MG63 (cell line): ENCODE data around the gene STIM1. TPM values are rescaled to one million over a fixed set of nuclear protein-coding genes. Genes with fewer than 3 reads are reported as not detected.
"Not testable (repeated sequence)": the region's sequence is repeated elsewhere in the genome, so short reads cannot be mapped to it uniquely, and the experiment has no call there.

Source experiments
- DNase-seq: peaks from one replicate; pipeline ENCODE4 v3.0.0-alpha.2; 2020
- H3K27me3 ChIP-seq: fragments of 250-450 bp; sonication (Bioruptor Pico); 2 replicates; pipeline ENCODE4 v1.5.1; 2020; ENCODE audit warnings: mild to moderate bottlenecking, moderate library complexity
- H3K36me3 ChIP-seq: fragments of 250-450 bp; sonication (Bioruptor Pico); 2 replicates; pipeline ENCODE4 v1.5.1; 2020; ENCODE audit warnings: mild to moderate bottlenecking, moderate library complexity
- H3K4me3 ChIP-seq: fragments of 250-450 bp; sonication (Bioruptor Pico); 2 replicates; pipeline ENCODE4 v1.5.1; 2020; ENCODE audit warnings: mild to moderate bottlenecking, moderate library complexity
- H3K9me3 ChIP-seq: fragments of 250-450 bp; sonication (Bioruptor Pico); 2 replicates; pipeline ENCODE4 v1.5.1; 2020; ENCODE audit warnings: mild to moderate bottlenecking, moderate library complexity
- total RNA-seq: library from RNA; depleted of rRNA; stranded (reverse); fragments of >200 nt; shearing (Covaris generic); gene quantifications from 2 replicates; pipeline ENCODE4 v1.2.3, GENCODE V29; 2014; ENCODE audit warnings: low replicate concordance; rRNA removed

Gene STIM1
- total RNA-seq: 13.4 and 16.5 TPM in 2 replicates

- DNase-seq: peak; percentile 85
- no peaks in the 10 kb centered on the region for H3K36me3 ChIP-seq
- H3K4me3 ChIP-seq: peak within 1 kb of the TSS; percentile 88
- no peaks in the 10 kb centered on the region for H3K27me3 ChIP-seq
- H3K9me3 ChIP-seq: no peaks in the 10 kb centered on the region
These were observed at the start of gene STIM1 for GRCh38 chr11:3854977-3855807. Gene STIM1, plus strand, starts transcription at chr11:3855664. Its CDS starts 607 bp downstream, at chr11:3856271.

GRCh38 chr11:3807909-3808860 is 47.3 kb upstream of the STIM1 start, which contains the start of gene PGAP2:
Gene PGAP2, plus strand, starts transcription at chr11:3808560. Its CDS starts 2,700 bp downstream, at chr11:3811260.
- no peaks in the 10 kb centered on the region for H3K27me3 ChIP-seq
- no peaks in the 10 kb centered on the region for H3K9me3 ChIP-seq
- no peaks in the 10 kb centered on the region for H3K36me3 ChIP-seq
- peak; percentile 23 for DNase-seq
- peak within 1 kb of the TSS; percentile 41 for H3K4me3 ChIP-seq

DNA sequence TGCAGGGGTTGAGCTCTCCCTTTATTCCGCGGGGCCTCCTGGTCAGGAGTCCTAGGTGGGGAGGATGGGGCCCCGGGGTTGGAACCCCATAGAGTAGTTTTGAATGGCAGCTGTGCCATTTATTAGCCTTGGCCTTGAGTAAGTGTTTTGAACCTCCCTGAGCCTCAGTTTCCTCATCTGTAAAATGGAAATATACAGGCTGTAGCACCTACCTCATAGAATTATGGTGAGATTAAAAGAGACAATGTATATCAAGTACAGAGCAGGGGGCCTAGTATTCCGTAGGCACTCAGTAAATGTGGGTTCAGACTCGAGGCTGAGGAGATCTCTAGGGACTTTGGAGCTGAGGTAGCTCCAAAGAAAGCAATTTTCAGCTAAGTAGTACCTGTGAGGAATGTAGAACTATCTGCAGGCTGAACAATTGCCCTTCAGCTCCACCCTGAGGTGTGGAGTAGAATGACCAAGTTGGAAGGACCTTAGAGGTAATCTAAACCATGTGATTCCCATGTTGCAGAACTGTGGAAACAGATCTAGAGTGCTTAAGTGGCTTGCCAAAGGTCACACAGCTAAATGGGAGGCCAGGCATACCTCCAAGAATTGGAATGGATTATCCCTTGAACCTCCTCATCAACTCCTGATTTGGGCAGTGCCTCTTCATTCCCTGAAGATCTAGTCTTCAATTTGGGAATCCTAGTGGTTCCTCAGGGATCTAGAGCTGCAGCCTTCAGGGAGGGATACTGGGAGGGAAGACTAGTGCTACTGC is 46.4 kb upstream of the STIM1 start:
- H3K4me3 ChIP-seq: peak overlapping the region; percentile 41
- DNase-seq: no peak
- no peaks in the 10 kb centered on the region for H3K27me3 ChIP-seq
- H3K9me3 ChIP-seq: no peaks in the 10 kb centered on the region
- H3K36me3 ChIP-seq: no peaks in the 10 kb centered on the region

GRCh38 chr11:3809624-3809928 is 45.9 kb upstream of the STIM1 start:
- no peak for DNase-seq
- no peaks in the 10 kb centered on the region for H3K36me3 ChIP-seq
- H3K9me3 ChIP-seq: no peaks in the 10 kb centered on the region
- no peak overlapping the region for H3K4me3 ChIP-seq
- no peaks in the 10 kb centered on the region for H3K27me3 ChIP-seq

DNA sequence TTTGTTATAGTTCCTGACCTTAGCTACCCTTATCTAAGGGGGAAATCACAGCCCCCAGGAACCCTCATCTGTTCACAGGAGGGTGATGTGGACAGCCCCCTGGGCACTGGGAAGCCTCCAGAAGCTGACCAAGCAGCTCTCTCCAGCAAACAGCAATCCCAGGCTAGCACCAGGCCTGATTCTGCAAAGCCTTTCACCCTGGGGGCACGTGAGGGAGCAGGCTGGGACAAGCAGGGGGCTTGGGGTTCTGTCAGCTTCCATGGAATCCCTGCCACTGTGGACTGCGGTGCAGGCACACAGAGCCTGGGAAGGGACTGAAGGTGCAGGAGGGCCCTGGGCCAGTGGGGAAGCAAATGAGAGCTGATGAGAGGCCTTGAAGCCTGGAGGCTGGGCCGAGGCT is 45.0 kb upstream of the STIM1 start:
- H3K27me3 ChIP-seq: no peaks in the 10 kb centered on the region
- no peaks in the 10 kb centered on the region for H3K9me3 ChIP-seq
- H3K36me3 ChIP-seq: no peaks in the 10 kb centered on the region
- DNase-seq: no peak
- H3K4me3 ChIP-seq: no peak overlapping the region

DNA sequence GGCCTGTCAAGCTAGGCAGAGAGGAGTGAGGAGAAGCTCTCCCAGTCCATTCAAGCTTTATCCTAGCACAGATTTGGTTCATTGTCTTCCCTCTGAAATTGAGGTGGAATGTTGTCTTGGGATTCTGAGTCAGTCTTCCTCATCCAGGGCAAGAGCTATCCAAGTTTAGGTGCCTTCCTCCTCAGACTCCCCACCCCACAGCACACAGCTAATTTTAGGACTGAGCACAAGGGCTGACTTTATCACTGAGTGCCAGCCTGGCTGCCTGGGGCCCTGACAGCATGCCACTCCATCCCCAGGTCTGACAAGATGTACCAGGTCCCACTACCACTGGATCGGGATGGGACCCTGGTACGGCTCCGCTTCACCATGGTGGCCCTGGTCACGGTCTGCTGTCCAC is 44.5 kb upstream of the STIM1 start:
- Histone ChIP-seq H3K36me3 (no peaks in the 10 kb centered on the region), H3K27me3 (no peaks in the 10 kb centered on the region), H3K4me3 (no peak overlapping the region), H3K9me3 (no peaks in the 10 kb centered on the region)
- no peak for DNase-seq

- not testable (repeated sequence) for H3K4me3 ChIP-seq, DNase-seq, H3K36me3 ChIP-seq, H3K9me3 ChIP-seq, H3K27me3 ChIP-seq
These were observed 40.6 kb upstream of the STIM1 start for GRCh38 chr11:3814832-3815231.

GRCh38 chr11:3815845-3816244 is 39.6 kb upstream of the STIM1 start:
- Histone ChIP-seq H3K9me3 (no peaks in the 10 kb centered on the region), H3K27me3 (no peaks in the 10 kb centered on the region), H3K36me3 (no peaks in the 10 kb centered on the region), H3K4me3 (no peak overlapping the region)
- no peak for DNase-seq

DNA sequence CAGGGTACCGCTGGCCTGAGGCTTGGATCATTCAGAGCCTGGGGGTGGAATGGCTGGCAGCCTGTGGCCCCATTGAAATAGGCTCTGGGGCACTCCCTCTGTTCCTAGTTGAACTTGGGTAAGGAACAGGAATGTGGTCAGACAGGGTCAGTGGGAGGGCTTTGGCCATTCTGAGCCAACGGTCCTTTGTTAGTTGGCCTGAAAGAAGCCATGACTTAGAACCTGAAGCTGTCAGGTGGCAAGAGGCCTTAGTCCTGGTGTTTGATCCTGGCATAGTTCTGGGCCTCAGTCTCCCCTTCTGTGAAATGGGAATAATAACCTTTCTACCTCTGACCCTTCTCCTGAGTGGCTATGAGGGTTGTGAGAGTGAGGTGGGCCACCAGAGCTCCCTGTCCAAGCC is 38.8 kb upstream of the STIM1 start:
- Histone ChIP-seq H3K4me3 (no peak overlapping the region), H3K9me3 (no peaks in the 10 kb centered on the region), H3K36me3 (no peaks in the 10 kb centered on the region), H3K27me3 (no peaks in the 10 kb centered on the region)
- DNase-seq: no peak

DNA sequence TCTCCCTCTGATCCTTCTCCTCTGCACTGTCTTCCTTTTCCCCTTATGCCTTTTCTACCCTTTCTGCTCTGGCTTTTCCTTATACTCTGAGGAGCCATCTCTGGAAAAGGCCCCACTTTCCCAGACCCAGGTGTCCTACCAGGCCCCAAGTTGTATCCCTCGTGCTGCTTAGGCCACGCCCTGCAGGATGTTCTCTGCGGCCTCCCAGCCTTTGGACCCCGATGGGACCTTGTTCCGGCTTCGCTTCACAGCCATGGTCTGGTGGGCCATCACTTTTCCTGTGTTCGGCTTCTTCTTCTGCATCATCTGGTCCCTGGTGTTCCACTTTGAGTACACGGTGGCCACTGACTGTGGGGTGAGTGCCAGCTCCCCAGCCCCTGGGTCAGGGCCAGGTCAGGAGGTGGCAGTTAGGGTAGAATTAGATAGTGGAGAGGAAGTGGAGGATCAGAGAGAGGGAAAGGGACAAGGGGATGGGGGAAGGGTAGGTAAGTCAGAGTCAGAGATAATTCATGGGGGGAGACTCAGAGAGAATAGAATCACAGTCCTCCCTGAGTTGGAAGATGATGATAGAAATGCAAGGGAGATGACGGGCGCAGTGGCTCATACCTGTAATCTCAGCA is 38.2 kb upstream of the STIM1 start:
- no peak for DNase-seq
- Histone ChIP-seq H3K4me3 (no peak overlapping the region), H3K36me3 (no peaks in the 10 kb centered on the region), H3K9me3 (no peaks in the 10 kb centered on the region), H3K27me3 (no peaks in the 10 kb centered on the region)

DNA sequence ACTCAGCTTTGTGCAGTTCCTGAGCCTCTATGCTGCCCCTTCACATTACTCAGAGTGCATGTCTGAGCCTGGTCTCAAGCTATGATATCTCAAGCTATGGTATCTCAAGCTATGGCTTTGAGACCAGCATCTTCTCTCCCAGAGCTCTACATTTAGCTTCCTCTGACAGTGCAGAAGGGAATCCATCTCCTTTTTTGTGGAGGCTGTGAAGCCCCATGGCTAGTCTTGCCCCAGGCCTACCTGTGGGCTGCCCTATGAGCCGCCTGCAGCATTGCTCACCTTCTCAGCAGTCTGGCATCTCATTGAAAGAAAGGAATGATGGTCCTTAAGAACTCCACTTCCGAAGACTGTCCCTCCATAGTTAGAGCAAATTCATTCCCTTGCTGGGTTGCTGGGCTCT is 34.5 kb upstream of the STIM1 start:
- Histone ChIP-seq H3K27me3 (no peaks in the 10 kb centered on the region), H3K36me3 (no peaks in the 10 kb centered on the region; the same call in 1 of the 2 replicates), H3K4me3 (no peak overlapping the region), H3K9me3 (no peaks in the 10 kb centered on the region)
- DNase-seq: no peak

DNA sequence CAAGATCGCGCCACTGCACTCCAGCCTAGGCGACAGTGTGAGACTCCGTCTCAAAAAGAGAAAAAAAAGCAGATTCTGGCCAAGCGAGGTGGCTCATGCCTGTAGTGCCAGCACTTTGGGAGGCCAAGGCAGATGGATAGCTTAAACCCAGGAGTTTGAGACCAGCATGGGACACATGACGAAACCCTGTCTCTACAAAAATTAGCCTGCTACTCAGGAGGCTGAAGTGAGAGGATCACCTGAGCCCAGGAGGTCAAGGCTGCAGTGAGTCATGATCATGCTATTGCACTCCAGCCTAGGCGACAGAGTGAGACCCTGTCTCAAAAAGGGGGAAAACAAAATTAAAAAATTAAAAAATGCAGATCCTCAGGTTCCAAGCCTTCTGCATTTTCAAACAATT is 33.2 kb upstream of the STIM1 start:
- no peak for DNase-seq
- no peaks in the 10 kb centered on the region for H3K27me3 ChIP-seq
- H3K36me3 ChIP-seq: no peaks in the 10 kb centered on the region; the same call in 1 of the 2 replicates
- H3K4me3 ChIP-seq: no peak overlapping the region
- no peaks in the 10 kb centered on the region for H3K9me3 ChIP-seq

GRCh38 chr11:3823303-3823702 is 32.2 kb upstream of the STIM1 start:
- Histone ChIP-seq H3K9me3 (no peaks in the 10 kb centered on the region), H3K27me3 (no peaks in the 10 kb centered on the region), H3K4me3 (no peak overlapping the region), H3K36me3 (no peaks in the 10 kb centered on the region; the same call in 1 of the 2 replicates)
- peak; percentile 66 for DNase-seq

DNA sequence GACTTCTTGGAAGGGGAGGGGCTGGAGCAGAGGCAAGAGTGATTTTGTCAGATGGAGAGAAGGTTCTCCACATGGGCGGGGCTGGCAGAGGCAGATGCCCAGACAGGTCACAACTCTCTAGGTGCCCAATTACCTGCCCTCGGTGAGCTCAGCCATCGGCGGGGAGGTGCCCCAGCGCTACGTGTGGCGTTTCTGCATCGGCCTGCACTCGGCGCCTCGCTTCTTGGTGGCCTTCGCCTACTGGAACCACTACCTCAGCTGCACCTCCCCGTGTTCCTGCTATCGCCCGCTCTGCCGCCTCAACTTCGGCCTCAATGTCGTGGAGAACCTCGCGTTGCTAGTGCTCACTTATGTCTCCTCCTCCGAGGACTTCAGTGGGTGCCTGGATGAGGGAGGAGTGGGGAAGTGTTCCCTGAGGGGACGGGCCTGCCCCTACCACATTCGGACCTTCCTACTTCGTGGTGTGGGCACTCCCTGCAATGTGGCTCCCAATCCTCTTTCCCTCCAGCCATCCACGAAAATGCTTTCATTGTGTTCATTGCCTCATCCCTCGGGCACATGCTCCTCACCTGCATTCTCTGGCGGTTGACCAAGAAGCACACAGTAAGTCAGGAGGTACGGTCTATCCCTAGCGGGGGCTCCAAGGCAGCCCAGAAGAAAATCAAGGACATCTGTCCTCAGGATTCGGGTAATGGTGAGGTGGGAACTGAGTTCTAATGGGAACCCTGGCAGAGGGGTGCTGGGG is 31.5 kb upstream of the STIM1 start:
- Histone ChIP-seq H3K9me3 (no peaks in the 10 kb centered on the region), H3K4me3 (no peak overlapping the region), H3K27me3 (no peaks in the 10 kb centered on the region), H3K36me3 (no peaks in the 10 kb centered on the region; the same call in 1 of the 2 replicates)
- DNase-seq: no peak

GRCh38 chr11:3824714-3825472 is 30.6 kb upstream of the STIM1 start:
- Histone ChIP-seq H3K9me3 (no peaks in the 10 kb centered on the region), H3K27me3 (no peaks in the 10 kb centered on the region), H3K36me3 (peaks cover 5% of the 10 kb centered on the region; the same call in 1 of the 2 replicates), H3K4me3 (no peak overlapping the region)
- peak; percentile 39 for DNase-seq
